K562 (cell line): ENCODE measurements around the gene OSGEP. TPM values are rescaled to one million over a fixed set of nuclear protein-coding genes. Genes with fewer than 3 reads are reported as not detected.

Experiments
- BHLHE40 ChIP-seq: IDR thresholded peaks from 2 replicates; pipeline ENCODE4 v1.6.1; 2011; ENCODE audit warnings: low read length, improper control_type of control experiment
- BRCA1 ChIP-seq, 2 experiments: fragments of 450-650 bp in 1 of 2; sonication (generic) in 1 of 2; formaldehyde crosslinking in 1 of 2; IDR thresholded peaks; 2 replicates each; pipeline versions ENCODE4 v1.5.0 to v1.6.1; 2017 to 2020; ENCODE audit warnings: mild to moderate bottlenecking in 1 of 2, missing genetic modification reagents in 1 of 2
- CEBPB ChIP-seq: fragments of 450-650 bp; IDR thresholded peaks from 2 replicates; pipeline ENCODE4 v1.6.1; 2016; ENCODE audit warnings: missing genetic modification characterization, missing compliant biosample characterization
- DNMT1 ChIP-seq: fragments of 450-650 bp; IDR thresholded peaks from 2 replicates; pipeline ENCODE4 v1.6.1; 2016; ENCODE audit warnings: antibody characterized with exemption, mild to moderate bottlenecking
- FOXA3 ChIP-seq, 2 experiments: fragments of 450-650 bp in 1 of 2; sonication (generic) in 1 of 2; formaldehyde crosslinking; IDR thresholded peaks in 1 of 2; conservative IDR thresholded peaks in 1 of 2; 2 replicates each; pipeline versions ENCODE4 v1.4.0 to v1.8.0; 2020 to 2022; ENCODE audit warnings: mild to moderate bottlenecking in 2 of 2, missing genetic modification reagents in 1 of 2
- GTF2A2 ChIP-seq: IDR thresholded peaks from 2 replicates; pipeline ENCODE4 v1.6.1; 2016; ENCODE audit warnings: mild to moderate bottlenecking, missing genetic modification characterization, missing compliant biosample characterization
- MTF1 ChIP-seq: fragments of 250-450 bp; sonication (Bioruptor Pico); IDR thresholded peaks from 2 replicates; pipeline ENCODE4 v1.9.0; 2021; ENCODE audit warnings: moderate library complexity, mild to moderate bottlenecking, inconsistent platforms, borderline replicate concordance
- NCOA6 ChIP-seq: fragments of 450-650 bp; IDR thresholded peaks from 2 replicates; pipeline ENCODE4 v1.6.1; 2017; ENCODE audit warnings: mild to moderate bottlenecking
- NUFIP1 ChIP-seq: fragments of 450-650 bp; IDR thresholded peaks from 2 replicates; pipeline ENCODE4 v1.6.1; 2018; ENCODE audit not compliant: partially characterized antibody
- PKNOX1 ChIP-seq: fragments of 450-650 bp; IDR thresholded peaks from 2 replicates; pipeline ENCODE4 v1.6.1; 2016
- RBM25 ChIP-seq: fragments of 200-400 bp; formaldehyde crosslinking; IDR thresholded peaks from 2 replicates; pipeline ENCODE4 v1.6.1; 2018; ENCODE audit warnings: low read length, low read depth, moderate library complexity; ENCODE audit not compliant: severe bottlenecking
- RBM34 ChIP-seq: fragments of 200-400 bp; formaldehyde crosslinking; IDR thresholded peaks from 2 replicates; pipeline ENCODE4 v1.6.1; 2018; ENCODE audit warnings: low read length, borderline replicate concordance; ENCODE audit not compliant: insufficient read depth
- SMARCA4 ChIP-seq: fragments of 450-650 bp; IDR thresholded peaks from 2 replicates; pipeline ENCODE4 v1.6.1; 2016
- STAT5B ChIP-seq: fragments of 250-450 bp; sonication (Bioruptor Pico); IDR thresholded peaks from 2 replicates; pipeline ENCODE4 v1.8.0; 2021; ENCODE audit warnings: mild to moderate bottlenecking, inconsistent platforms
- ZNF197 ChIP-seq: fragments of 200-800 bp; sonication (Bioruptor generic); IDR thresholded peaks from 2 replicates; pipeline ENCODE4 v1.6.1; 2016; ENCODE audit warnings: low read depth, missing genetic modification characterization, missing compliant biosample characterization
- ZNF583 ChIP-seq: fragments of 250-450 bp; sonication (Bioruptor Pico); IDR thresholded peaks from 2 replicates; pipeline ENCODE4 v1.4.0; 2020
- ZNF780A ChIP-seq: fragments of 250-450 bp; sonication (Bioruptor Pico); IDR thresholded peaks from 2 replicates; pipeline ENCODE4 v1.5.0; 2021; ENCODE audit warnings: mild to moderate bottlenecking
- polyA plus RNA-seq, 8 experiments: library from polyadenylated mRNA; depleted of rRNA in 4 of 8; stranded (reverse) in 5 of 8; unstranded in 3 of 8; fragments of >200 nt; fragmentation: Nextera tagmentation in 2 of 8; fragmentation: Illumina TruSeq in 1 of 8; extraction: Ambion mirVana in 2 of 8; extraction: Trizol in 1 of 8; gene quantifications; 2 replicates each; pipeline versions ENCODE4 v1.2.1 to v1.2.3, GENCODE V29; 2011 to 2014; ENCODE audit warnings: inconsistent platforms in 1 of 8, missing spikeins in 1 of 8
- total RNA-seq, 7 experiments: library from RNA; depleted of rRNA in 6 of 7; stranded (reverse); fragments of >200 nt in 6 of 7; fragmentation: Illumina TruSeq in 2 of 7; extraction: Trizol in 2 of 7; gene quantifications; 2 replicates each; pipeline versions ENCODE4 v1.2.1 to v1.2.3, GENCODE V29; 2011 to 2021; ENCODE audit warnings: low replicate concordance in 1 of 7
- TF ChIP-seq, protein P1 (sequence below): fragments of 450-650 bp; IDR thresholded peaks from 2 replicates; pipeline ENCODE4 v1.6.1; 2016; ENCODE audit warnings: low read depth
- TF ChIP-seq, protein P2 (sequence below): sonication (generic); formaldehyde crosslinking; IDR thresholded peaks from 2 replicates; pipeline ENCODE4 v1.8.0; 2023; ENCODE audit warnings: mild to moderate bottlenecking, missing genetic modification reagents

OSGEP gene
- total and polyA plus RNA-seq, 9 of the 15 experiments (the other 6 are each of a cell fraction or from before 2014, with no cell fraction given), result 32.1 to 59.2 (median 44.1) TPM

- TF ChIP-seq, protein P1, sequence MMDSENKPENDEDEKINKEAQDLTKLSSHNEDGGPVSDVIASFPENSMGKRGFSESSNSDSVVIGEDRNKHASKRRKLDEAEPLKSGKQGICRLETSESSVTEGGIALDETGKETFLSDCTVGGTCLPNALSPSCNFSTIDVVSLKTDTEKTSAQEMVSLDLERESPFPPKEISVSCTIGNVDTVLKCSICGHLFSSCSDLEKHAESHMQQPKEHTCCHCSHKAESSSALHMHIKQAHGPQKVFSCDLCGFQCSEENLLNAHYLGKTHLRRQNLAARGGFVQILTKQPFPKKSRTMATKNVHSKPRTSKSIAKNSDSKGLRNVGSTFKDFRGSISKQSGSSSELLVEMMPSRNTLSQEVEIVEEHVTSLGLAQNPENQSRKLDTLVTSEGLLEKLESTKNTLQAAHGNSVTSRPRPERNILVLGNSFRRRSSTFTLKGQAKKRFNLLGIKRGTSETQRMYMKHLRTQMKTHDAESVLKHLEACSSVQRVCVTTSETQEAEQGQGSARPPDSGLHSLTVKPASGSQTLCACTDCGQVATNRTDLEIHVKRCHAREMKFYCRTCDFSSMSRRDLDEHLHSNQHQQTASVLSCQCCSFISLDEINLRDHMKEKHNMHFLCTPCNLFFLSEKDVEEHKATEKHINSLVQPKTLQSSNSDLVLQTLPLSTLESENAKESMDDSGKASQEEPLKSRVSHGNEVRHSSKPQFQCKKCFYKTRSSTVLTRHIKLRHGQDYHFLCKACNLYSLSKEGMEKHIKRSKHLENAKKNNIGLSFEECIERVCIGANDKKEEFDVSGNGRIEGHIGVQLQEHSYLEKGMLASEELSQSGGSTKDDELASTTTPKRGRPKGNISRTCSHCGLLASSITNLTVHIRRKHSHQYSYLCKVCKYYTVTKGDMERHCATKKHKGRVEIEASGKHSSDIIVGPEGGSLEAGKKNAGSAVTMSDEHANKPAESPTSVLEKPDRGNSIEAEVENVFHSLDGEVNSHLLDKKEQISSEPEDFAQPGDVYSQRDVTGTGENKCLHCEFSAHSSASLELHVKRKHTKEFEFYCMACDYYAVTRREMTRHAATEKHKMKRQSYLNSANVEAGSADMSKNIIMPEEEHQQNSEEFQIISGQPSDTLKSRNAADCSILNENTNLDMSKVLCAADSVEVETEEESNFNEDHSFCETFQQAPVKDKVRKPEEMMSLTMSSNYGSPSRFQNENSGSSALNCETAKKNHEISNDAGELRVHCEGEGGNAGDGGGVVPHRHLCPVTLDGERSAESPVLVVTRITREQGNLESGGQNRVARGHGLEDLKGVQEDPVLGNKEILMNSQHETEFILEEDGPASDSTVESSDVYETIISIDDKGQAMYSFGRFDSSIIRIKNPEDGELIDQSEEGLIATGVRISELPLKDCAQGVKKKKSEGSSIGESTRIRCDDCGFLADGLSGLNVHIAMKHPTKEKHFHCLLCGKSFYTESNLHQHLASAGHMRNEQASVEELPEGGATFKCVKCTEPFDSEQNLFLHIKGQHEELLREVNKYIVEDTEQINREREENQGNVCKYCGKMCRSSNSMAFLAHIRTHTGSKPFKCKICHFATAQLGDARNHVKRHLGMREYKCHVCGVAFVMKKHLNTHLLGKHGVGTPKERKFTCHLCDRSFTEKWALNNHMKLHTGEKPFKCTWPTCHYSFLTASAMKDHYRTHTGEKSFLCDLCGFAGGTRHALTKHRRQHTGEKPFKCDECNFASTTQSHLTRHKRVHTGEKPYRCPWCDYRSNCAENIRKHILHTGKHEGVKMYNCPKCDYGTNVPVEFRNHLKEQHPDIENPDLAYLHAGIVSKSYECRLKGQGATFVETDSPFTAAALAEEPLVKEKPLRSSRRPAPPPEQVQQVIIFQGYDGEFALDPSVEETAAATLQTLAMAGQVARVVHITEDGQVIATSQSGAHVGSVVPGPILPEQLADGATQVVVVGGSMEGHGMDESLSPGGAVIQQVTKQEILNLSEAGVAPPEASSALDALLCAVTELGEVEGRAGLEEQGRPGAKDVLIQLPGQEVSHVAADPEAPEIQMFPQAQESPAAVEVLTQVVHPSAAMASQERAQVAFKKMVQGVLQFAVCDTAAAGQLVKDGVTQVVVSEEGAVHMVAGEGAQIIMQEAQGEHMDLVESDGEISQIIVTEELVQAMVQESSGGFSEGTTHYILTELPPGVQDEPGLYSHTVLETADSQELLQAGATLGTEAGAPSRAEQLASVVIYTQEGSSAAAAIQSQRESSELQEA, result no peak
- peak; percentile 68 for TF ChIP-seq SMARCA4
- peak; percentile 24; the same call in 1 of the 2 replicates for TF ChIP-seq BHLHE40
- TF ChIP-seq DNMT1, result no peak
- no peak for TF ChIP-seq MTF1
- no peak for TF ChIP-seq ZNF780A (CRISPR knock-in tag)
- no peak for TF ChIP-seq NCOA6
- no peak for TF ChIP-seq STAT5B
- TF ChIP-seq CEBPB (tag), result peak; percentile 50
- TF ChIP-seq FOXA3 (CRISPR knock-in tag; conservative IDR thresholded peaks at IDR 0.05 in 1 of 2, IDR thresholded peaks at IDR 0.05 in 1 of 2), result no peak
- TF ChIP-seq ZNF197 (CRISPR knock-in tag), result no peak
- TF ChIP-seq RBM25, result no peak
- TF ChIP-seq BRCA1 (IDR thresholded peaks at IDR 0.05), result no peak
- TF ChIP-seq BRCA1 (CRISPR knock-in tag; IDR thresholded peaks at IDR 0.05), result no peak
- no peak for TF ChIP-seq RBM34
- TF ChIP-seq, protein P2, sequence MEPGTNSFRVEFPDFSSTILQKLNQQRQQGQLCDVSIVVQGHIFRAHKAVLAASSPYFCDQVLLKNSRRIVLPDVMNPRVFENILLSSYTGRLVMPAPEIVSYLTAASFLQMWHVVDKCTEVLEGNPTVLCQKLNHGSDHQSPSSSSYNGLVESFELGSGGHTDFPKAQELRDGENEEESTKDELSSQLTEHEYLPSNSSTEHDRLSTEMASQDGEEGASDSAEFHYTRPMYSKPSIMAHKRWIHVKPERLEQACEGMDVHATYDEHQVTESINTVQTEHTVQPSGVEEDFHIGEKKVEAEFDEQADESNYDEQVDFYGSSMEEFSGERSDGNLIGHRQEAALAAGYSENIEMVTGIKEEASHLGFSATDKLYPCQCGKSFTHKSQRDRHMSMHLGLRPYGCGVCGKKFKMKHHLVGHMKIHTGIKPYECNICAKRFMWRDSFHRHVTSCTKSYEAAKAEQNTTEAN (CRISPR knock-in tag), result no peak
- TF ChIP-seq PKNOX1, result no peak
- no peak for TF ChIP-seq GTF2A2 (tag)
- TF ChIP-seq ZNF583 (CRISPR knock-in tag), result no peak
- TF ChIP-seq NUFIP1, result no peak
Observed at GRCh38 chr14:20477211-20477876, 22.7 kb upstream of the OSGEP start (continued).
